Measurements from ENCODE around the gene ULBP3. TPM values are rescaled to one million over a fixed set of nuclear protein-coding genes. Genes with fewer than 3 reads are reported as not detected.

Gene ULBP3
- total RNA-seq, 1 experiment from 2014 or later, result 5.4 TPM

GRCh38 chr6:150044621-150045145 is 24.2 kb downstream of the ULBP3 start:
- no peaks in the 10 kb centered on the region for H3K9me3 ChIP-seq (replicated peaks)
- H3K4me3 ChIP-seq, result no peak overlapping the region
- H3K27ac ChIP-seq, result no peak overlapping the region
- H3K4me1 ChIP-seq (replicated peaks), result no peaks in the 10 kb centered on the region
- no peaks in the 10 kb centered on the region for H3K36me3 ChIP-seq
- peaks cover 26% of the 10 kb centered on the region for H3K27me3 ChIP-seq (replicated peaks)
- no peak for DNase-seq (ENCODE audit: low read depth in 1 of 2, low spot score in 2 of 2)

GRCh38 chr6:150043501-150044412 is 25.2 kb downstream of the ULBP3 start:
- Histone ChIP-seq H3K36me3 (no peaks in the 10 kb centered on the region), H3K9me3 (replicated peaks) (no peaks in the 10 kb centered on the region), H3K4me3 (no peak overlapping the region), H3K27me3 (replicated peaks) (peaks cover 35% of the 10 kb centered on the region), H3K27ac (no peak overlapping the region), H3K4me1 (replicated peaks) (no peaks in the 10 kb centered on the region)
- no peak for DNase-seq (ENCODE audit: low read depth in 1 of 2, low spot score in 2 of 2)

DNA sequence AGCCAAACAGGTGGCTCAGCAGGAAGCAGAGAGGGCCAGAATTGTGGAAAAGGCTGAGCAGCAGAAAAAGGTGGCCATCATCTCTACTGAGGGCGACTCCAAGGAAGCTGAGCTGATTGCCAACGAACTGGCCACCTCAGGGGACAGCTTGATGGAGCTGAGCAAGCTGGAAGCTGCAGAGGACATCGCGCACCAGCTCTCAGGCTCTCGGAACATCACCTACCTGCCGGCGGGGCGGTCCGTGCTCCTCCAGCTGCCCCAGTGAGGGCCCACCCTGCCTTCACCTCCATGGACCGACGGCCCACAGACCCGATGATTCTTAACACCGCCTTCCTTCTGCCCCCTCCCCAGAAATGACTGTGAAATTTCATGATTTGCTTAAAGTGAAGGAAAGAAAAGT is 25.8 kb downstream of the ULBP3 start:
- no peaks in the 10 kb centered on the region for H3K36me3 ChIP-seq
- no peak for DNase-seq (ENCODE audit: low read depth in 1 of 2, low spot score in 2 of 2)
- no peaks in the 10 kb centered on the region for H3K9me3 ChIP-seq (replicated peaks)
- peaks cover 40% of the 10 kb centered on the region for H3K27me3 ChIP-seq (replicated peaks)
- no peak overlapping the region for H3K4me3 ChIP-seq
- no peaks in the 10 kb centered on the region for H3K4me1 ChIP-seq (replicated peaks)
- H3K27ac ChIP-seq, result no peak overlapping the region

DNA sequence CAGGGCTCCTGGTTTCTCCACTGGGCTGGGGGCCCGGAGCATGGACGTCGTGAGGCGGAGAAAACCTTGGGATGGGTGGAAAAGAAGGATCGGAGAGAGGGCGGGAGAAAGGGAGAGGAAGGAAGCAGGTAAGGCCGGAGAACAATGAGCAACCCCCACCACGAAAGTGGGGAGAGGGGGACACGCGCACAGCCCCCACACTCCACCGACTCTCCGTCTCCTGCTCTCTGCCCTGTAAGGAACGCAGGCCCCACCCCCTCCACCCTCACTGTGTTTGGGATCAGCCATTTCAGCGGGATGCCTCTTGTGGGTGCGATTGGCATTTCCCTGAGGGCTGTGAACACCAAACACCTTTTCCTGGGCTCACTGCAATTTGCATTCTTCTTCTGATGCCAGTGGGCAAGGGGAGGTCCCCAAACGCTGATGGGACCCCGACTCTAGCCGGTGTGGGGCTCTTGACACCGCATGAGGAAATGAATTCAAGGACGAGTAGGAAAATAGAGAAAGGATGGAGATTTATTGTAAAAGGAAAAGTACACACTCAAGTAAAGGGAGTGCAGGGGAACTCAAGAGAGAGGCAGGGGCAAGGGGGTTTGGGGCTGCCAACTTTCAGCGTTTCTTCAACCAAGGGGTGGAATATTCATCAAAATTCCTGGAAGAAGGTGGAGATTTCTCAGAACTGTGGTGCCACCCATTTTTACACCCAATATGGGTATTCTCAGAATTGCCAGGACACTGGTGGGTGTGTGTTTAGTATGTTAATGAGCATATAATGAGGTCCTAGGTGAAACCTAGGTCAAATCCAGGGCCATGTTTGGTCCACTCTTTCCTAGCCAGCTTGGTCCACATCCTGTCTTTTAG is 30.5 kb downstream of the ULBP3 start:
- H3K27me3 ChIP-seq (replicated peaks), result peaks cover 56% of the 10 kb centered on the region
- H3K4me1 ChIP-seq (replicated peaks), result 0 out of 2 replicates have a peak, but pooled peaks cover 6% of the 10 kb centered on the region
- no peak overlapping the region for H3K4me3 ChIP-seq
- no peak for DNase-seq (ENCODE audit: low read depth in 1 of 2, low spot score in 2 of 2)
- no peaks in the 10 kb centered on the region for H3K36me3 ChIP-seq
- H3K27ac ChIP-seq, result no peak overlapping the region
- H3K9me3 ChIP-seq (replicated peaks), result no peaks in the 10 kb centered on the region

- peaks cover 56% of the 10 kb centered on the region for H3K27me3 ChIP-seq (replicated peaks)
- DNase-seq (ENCODE audit: low read depth in 1 of 2, low spot score in 2 of 2), result no peak
- H3K27ac ChIP-seq, result no peak overlapping the region
- 0 out of 2 replicates have a peak, but pooled peaks cover 6% of the 10 kb centered on the region for H3K4me1 ChIP-seq (replicated peaks)
- no peak overlapping the region for H3K4me3 ChIP-seq
- H3K36me3 ChIP-seq, result no peaks in the 10 kb centered on the region
- no peaks in the 10 kb centered on the region for H3K9me3 ChIP-seq (replicated peaks)
These were observed 31.3 kb downstream of the ULBP3 start for GRCh38 chr6:150037526-150038201.

GRCh38 chr6:150036081-150036480 is 32.8 kb downstream of the ULBP3 start:
- Histone ChIP-seq H3K9me3 (replicated peaks) (no peaks in the 10 kb centered on the region), H3K36me3 (no peaks in the 10 kb centered on the region), H3K4me1 (replicated peaks) (0 out of 2 replicates have a peak, but pooled peaks cover 6% of the 10 kb centered on the region), H3K27me3 (replicated peaks) (peaks cover 53% of the 10 kb centered on the region), H3K4me3 (no peak overlapping the region), H3K27ac (no peak overlapping the region)
- DNase-seq (ENCODE audit: low read depth in 1 of 2, low spot score in 2 of 2), result no peak

DNA sequence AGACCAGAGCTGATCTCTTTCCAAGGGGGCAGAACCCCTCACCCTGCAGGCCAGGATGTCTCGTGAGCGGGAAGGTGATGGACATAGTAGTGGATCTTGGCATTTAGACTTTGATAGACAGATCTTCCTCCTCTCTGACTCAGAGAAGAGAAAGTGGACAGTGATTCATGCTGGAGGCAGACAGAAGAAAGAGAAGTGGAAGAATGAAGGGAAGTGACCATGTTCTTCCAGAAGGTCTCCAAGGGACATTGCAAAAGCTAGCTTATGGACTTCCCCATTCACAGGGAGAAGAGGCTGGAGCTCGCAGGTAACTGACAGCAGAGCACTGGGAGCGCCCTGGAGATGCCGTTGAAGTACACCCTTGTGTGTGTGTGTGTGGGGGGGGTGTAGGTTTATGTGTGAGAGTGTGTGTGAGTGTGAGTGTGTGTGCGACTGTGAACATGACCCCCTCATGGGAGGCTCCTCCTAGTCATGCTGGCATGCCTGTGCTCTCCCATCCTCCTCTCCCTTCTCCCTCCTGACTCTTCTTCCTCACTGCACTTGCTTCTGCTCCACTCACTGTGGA is 35.6 kb downstream of the ULBP3 start:
- no peak for DNase-seq (ENCODE audit: low read depth in 1 of 2, low spot score in 2 of 2)
- Histone ChIP-seq H3K4me3 (no peak overlapping the region), H3K27ac (no peak overlapping the region), H3K36me3 (no peaks in the 10 kb centered on the region), H3K27me3 (replicated peaks) (peaks cover 34% of the 10 kb centered on the region), H3K4me1 (replicated peaks) (0 out of 2 replicates have a peak, but pooled peaks cover 6% of the 10 kb centered on the region), H3K9me3 (replicated peaks) (no peaks in the 10 kb centered on the region)

DNA sequence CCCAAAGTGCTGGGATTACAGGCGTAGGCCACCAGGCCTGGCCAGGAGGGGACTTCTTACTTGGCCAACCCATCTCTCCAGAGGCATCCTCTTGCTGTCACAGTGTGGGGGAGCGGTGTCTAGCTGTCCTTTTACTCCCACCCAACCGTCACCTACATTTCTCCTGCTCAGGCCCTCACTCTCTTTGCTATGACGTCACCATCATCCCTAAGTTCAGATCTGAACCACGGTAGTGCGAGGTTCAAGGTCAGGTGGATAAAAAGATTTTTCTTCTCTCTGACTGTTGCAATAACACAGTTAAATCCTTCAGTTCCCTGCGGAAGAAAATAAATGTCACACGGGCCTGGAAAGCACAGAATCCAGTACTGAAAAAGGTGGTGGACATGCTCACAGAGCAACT is 36.3 kb downstream of the ULBP3 start:
- no peak overlapping the region for H3K27ac ChIP-seq
- H3K4me3 ChIP-seq, result no peak overlapping the region
- H3K9me3 ChIP-seq (replicated peaks), result no peaks in the 10 kb centered on the region
- peaks cover 31% of the 10 kb centered on the region for H3K27me3 ChIP-seq (replicated peaks)
- H3K4me1 ChIP-seq (replicated peaks), result 0 out of 2 replicates have a peak, but pooled peaks cover 3% of the 10 kb centered on the region
- DNase-seq (ENCODE audit: low read depth in 1 of 2, low spot score in 2 of 2), result no peak
- H3K36me3 ChIP-seq, result no peaks in the 10 kb centered on the region

DNA sequence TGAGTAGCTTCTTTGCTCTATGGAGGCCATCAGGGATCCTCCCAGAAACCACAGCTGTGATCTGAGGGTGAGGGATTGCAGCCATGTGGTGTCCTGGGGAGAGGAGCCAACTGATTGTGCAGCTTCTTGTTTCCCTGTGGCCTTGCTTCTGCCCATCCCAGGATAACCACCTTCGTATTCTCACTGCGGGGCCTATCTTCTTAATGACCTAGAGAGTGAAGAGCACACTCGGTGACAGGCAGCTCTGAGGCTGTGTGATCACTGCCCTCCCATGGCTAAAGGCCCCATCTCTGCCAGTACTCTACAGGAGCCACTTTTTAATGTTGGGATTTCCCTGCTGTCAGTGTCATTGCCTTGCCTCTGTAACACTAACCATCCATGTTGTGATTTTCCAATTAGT is 38.3 kb downstream of the ULBP3 start:
- H3K36me3 ChIP-seq, result no peaks in the 10 kb centered on the region
- peaks cover 3% of the 10 kb centered on the region for H3K4me1 ChIP-seq (replicated peaks)
- H3K9me3 ChIP-seq (replicated peaks), result no peaks in the 10 kb centered on the region
- DNase-seq (ENCODE audit: low read depth in 1 of 2, low spot score in 2 of 2), result no peak
- peaks cover 25% of the 10 kb centered on the region for H3K27me3 ChIP-seq (replicated peaks)
- H3K27ac ChIP-seq, result no peak overlapping the region
- H3K4me3 ChIP-seq, result no peak overlapping the region

DNA sequence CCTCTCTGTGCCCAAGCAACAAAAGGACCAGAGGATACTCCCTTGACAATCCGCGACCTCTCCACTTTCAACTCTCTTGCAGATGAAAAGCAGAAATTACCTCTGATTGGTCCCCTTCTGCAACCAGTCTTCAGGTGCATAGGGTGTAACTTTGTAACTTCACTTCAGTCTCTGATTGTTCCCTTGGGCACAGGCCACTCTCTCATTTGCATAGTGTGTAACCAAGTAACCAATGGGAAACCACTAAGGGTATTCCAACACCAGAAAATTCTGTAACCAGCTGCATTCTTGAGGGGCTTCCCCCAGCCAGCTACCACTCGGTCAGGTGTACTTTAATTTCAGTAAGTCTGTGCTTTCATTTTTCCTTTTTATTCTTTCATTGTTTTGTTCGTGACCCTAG is 39.2 kb downstream of the ULBP3 start:
- Histone ChIP-seq H3K4me3 (no peak overlapping the region), H3K9me3 (replicated peaks) (no peaks in the 10 kb centered on the region), H3K27me3 (replicated peaks) (peaks cover 23% of the 10 kb centered on the region), H3K36me3 (no peaks in the 10 kb centered on the region), H3K27ac (no peak overlapping the region), H3K4me1 (replicated peaks) (peaks cover 11% of the 10 kb centered on the region)
- no peak for DNase-seq (ENCODE audit: low read depth in 1 of 2, low spot score in 2 of 2)

GRCh38 chr6:150029276-150029675 is 39.6 kb downstream of the ULBP3 start:
- Histone ChIP-seq H3K9me3 (replicated peaks) (no peaks in the 10 kb centered on the region), H3K4me3 (no peak overlapping the region), H3K27ac (no peak overlapping the region), H3K4me1 (replicated peaks) (peaks cover 11% of the 10 kb centered on the region), H3K27me3 (replicated peaks) (peaks cover 23% of the 10 kb centered on the region), H3K36me3 (no peaks in the 10 kb centered on the region)
- no peak for DNase-seq (ENCODE audit: low read depth in 1 of 2, low spot score in 2 of 2)

DNA sequence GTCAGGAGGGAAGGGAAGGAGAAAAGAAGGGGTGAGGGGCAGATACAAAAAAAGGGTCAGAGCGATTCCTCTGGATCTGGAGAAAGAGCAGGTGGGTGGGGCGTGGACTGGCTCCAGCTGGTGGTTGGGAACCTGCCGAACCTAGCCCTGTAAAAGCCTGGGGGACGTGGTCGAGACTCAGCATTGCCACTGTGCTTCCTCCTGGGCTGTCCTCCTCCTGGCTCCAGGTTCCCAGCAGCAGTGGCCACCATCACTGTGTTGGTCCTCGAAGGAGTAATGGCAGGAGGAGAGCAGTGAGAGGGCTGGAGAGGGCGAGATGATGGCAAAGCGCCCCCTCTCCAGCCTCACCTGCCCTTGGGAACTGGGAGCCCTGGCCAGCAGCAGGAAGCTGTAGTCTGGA is 40.1 kb downstream of the ULBP3 start:
- H3K4me3 ChIP-seq, result no peak overlapping the region
- no peak overlapping the region for H3K27ac ChIP-seq
- peaks cover 11% of the 10 kb centered on the region for H3K4me1 ChIP-seq (replicated peaks)
- peaks cover 20% of the 10 kb centered on the region for H3K27me3 ChIP-seq (replicated peaks)
- no peaks in the 10 kb centered on the region for H3K9me3 ChIP-seq (replicated peaks)
- no peak for DNase-seq (ENCODE audit: low read depth in 1 of 2, low spot score in 2 of 2)
- no peaks in the 10 kb centered on the region for H3K36me3 ChIP-seq
